ENCODE measurements around the gene LRMDA. TPM values are rescaled to one million over a fixed set of nuclear protein-coding genes. Genes with fewer than 3 reads are reported as not detected.

LRMDA gene
- polyA plus RNA-seq, 2 of the 4 experiments (the other 2 are of a cell fraction): 4.6 to 5.2 TPM

DNA sequence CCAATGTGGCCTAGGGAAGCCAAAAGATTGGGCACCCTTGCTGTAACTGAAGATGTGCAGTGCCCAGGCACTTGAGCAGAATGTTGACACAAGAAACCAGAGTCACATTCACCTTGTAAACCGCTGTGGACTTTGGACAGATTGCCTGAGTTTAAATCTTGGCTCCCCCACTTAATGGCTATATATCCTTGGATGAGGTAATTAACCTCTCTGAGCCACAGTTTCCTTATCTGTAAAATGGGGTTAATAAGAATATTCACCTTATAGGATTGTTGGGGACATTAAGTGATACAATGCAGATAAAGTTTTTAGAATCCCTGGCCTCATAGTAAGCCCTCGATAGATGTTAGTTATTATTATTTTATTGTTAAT lies 331.0 kb downstream of the LRMDA start:
- 0 out of 3 replicates have a peak overlapping the region, but pooled peaks have one; percentile 12 for H3K4me2 ChIP-seq
- TF ChIP-seq NR3C1 (IDR thresholded peaks at IDR 0.05): no peak
- no peak for TF ChIP-seq HOXB5 (CRISPR knock-in tag; IDR thresholded peaks at IDR 0.05)
- TF ChIP-seq JUNB (IDR thresholded peaks at IDR 0.05): no peak
- TF ChIP-seq, protein P1, sequence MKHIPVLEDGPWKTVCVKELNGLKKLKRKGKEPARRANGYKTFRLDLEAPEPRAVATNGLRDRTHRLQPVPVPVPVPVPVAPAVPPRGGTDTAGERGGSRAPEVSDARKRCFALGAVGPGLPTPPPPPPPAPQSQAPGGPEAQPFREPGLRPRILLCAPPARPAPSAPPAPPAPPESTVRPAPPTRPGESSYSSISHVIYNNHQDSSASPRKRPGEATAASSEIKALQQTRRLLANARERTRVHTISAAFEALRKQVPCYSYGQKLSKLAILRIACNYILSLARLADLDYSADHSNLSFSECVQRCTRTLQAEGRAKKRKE (CRISPR knock-in tag; IDR thresholded peaks at IDR 0.05; ENCODE audit: low read depth): no peak
- no peak for TF ChIP-seq PHF8 (IDR thresholded peaks at IDR 0.05; ENCODE audit: borderline replicate concordance, low read depth)
- TF ChIP-seq HOXA7 (CRISPR knock-in tag; IDR thresholded peaks at IDR 0.05): no peak
- TF ChIP-seq FOXS1 (CRISPR knock-in tag; IDR thresholded peaks at IDR 0.05): no peak
- no peak for TF ChIP-seq RCOR1 (IDR thresholded peaks at IDR 0.05; ENCODE audit: low read depth, low read length)
- no peak for TF ChIP-seq CBX2 (IDR thresholded peaks at IDR 0.05; ENCODE audit: borderline replicate concordance, low read depth)
- TF ChIP-seq SREBF2 (IDR thresholded peaks at IDR 0.05): no peak
- no peak for TF ChIP-seq NPAS2 (CRISPR knock-in tag; IDR thresholded peaks at IDR 0.05; ENCODE audit: borderline replicate concordance)
- no peak for TF ChIP-seq SMC3 (IDR thresholded peaks at IDR 0.05)
- TF ChIP-seq GATA3 (IDR thresholded peaks at IDR 0.05; ENCODE audit: borderline replicate concordance): no peak
- no peak for TF ChIP-seq PBX3 (IDR thresholded peaks at IDR 0.05)
- no peak for TF ChIP-seq EHF (CRISPR knock-in tag; IDR thresholded peaks at IDR 0.05)
- TF ChIP-seq ESRRA (IDR thresholded peaks at IDR 0.05; ENCODE audit: borderline replicate concordance, low read length): no peak
- no peak for TF ChIP-seq MAZ (IDR thresholded peaks at IDR 0.05; ENCODE audit: borderline replicate concordance, low read depth, low read length)
- TF ChIP-seq ZC3H11A (IDR thresholded peaks at IDR 0.05): no peak
- TF ChIP-seq JUN (IDR thresholded peaks at IDR 0.05): no peak
- TF ChIP-seq CEBPB (IDR thresholded peaks at IDR 0.05): no peak
- H3K9me3 ChIP-seq: no peaks in the 10 kb centered on the region
- H3K4me1 ChIP-seq: peaks cover 38% of the 10 kb centered on the region
- ChIA-PET POLR2A (no interaction called here), CTCF (no interaction called here)
- 69% methylated on average over 2 of the region's 2 CpGs for WGBS (ENCODE audit: missing lambda C conversion rate)
- H3K4me3 ChIP-seq: no peak overlapping the region
- no peak for DNase-seq (ENCODE audit: low read depth in 1 of 2, low spot score in 1 of 2)
- H3K27ac ChIP-seq: no peak overlapping the region; a peak in 1 of 6 replicates
- FAIRE-seq: no peak
- ATAC-seq: no peak

DNA sequence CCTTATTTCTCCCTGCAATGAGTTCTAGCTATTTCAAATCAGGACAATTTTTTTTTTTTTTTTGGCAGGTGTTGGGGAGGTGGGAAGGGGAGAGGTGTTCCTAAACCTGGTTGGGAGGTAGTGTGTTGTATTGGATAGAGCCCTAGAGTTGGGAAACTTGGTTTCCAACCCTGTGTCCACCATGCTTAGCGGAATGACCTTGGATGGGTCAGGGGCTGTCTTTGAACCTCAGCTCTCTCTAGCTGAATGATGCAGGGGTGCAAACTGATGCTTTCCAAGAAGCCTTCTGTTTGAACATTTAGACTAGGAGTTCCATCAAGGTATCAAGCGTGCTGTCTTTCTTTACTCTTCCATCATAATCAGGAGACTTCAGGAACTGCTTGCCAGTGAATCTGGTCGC lies 332.2 kb downstream of the LRMDA start:
- H3K27ac ChIP-seq: peak overlapping the region; percentile 59 to 79; a peak in 5 of 6 replicates
- CTCF ChIA-PET: interaction anchor here (0.6 to 1.2 kb wide), 4 partner anchors 10 to 284 kb away, joined by 3 read pairs; no protein-coding TSS in a partner anchor
- no peak for TF ChIP-seq PHF8 (IDR thresholded peaks at IDR 0.05; ENCODE audit: borderline replicate concordance, low read depth)
- TF ChIP-seq TFCP2L1 (CRISPR knock-in tag; IDR thresholded peaks at IDR 0.05): no peak
- no peak for TF ChIP-seq EHMT2 (IDR thresholded peaks at IDR 0.05; ENCODE audit: low read depth)
- TF ChIP-seq RNF2 (IDR thresholded peaks at IDR 0.05; ENCODE audit: borderline replicate concordance, low read depth): no peak
- no peak for TF ChIP-seq HDAC2 (IDR thresholded peaks at IDR 0.05)
- TF ChIP-seq MAZ (IDR thresholded peaks at IDR 0.05; ENCODE audit: borderline replicate concordance, low read depth, low read length): no peak
- no peak for TF ChIP-seq SREBF2 (IDR thresholded peaks at IDR 0.05)
- no peak for TF ChIP-seq RAD21 (conservative IDR thresholded peaks at IDR 0.05 in 1 of 2, IDR thresholded peaks at IDR 0.05 in 1 of 2)
- no peak for TF ChIP-seq CHD2 (IDR thresholded peaks at IDR 0.05; ENCODE audit: low read length, partially characterized antibody)
- no peak for TF ChIP-seq TP53 (CRISPR knock-in tag; IDR thresholded peaks at IDR 0.05)
- TF ChIP-seq REST (IDR thresholded peaks at IDR 0.05): no peak
- no peak for TF ChIP-seq FOXS1 (CRISPR knock-in tag; IDR thresholded peaks at IDR 0.05)
- no peak for TF ChIP-seq HEYL (CRISPR knock-in tag; IDR thresholded peaks at IDR 0.05)
- no peak for TF ChIP-seq POLR2AphosphoS2 (conservative IDR thresholded peaks at IDR 0.05; ENCODE audit: low read length)
- no peak for TF ChIP-seq HMGXB4 (CRISPR knock-in tag; IDR thresholded peaks at IDR 0.05; ENCODE audit: borderline replicate concordance)
- no peak for TF ChIP-seq CBX8 (IDR thresholded peaks at IDR 0.05)
- TF ChIP-seq RARB (CRISPR knock-in tag; IDR thresholded peaks at IDR 0.05): no peak
- TF ChIP-seq NFE2L2 (conservative IDR thresholded peaks at IDR 0.05; ENCODE audit: low read length): no peak

More for the DNA sequence above, 332.2 kb downstream of the LRMDA start:
- Histone ChIP-seq H3K9me3 (no peaks in the 10 kb centered on the region), H3K4me2 (peak overlapping the region; percentile 51), H3K4me3 (no peak overlapping the region), H3K4me1 (peaks cover 38% of the 10 kb centered on the region)
- DNase-seq (ENCODE audit: low read depth in 1 of 2, low spot score in 1 of 2) (no peak), FAIRE-seq (no peak), ATAC-seq (no peak)
- POLR2A ChIA-PET: interaction anchor here (1.8 to 2.9 kb wide), 2 partner anchors 10 to 362 kb away, joined by 11 to 17 read pairs; partner anchors contain the start of gene ZNF503
- WGBS (ENCODE audit: missing lambda C conversion rate): 87% methylated on average over 3 of the region's 3 CpGs

All from A549 (cell line).